Right lobe of liver (tissue), 6 donors: ENCODE measurements around the gene SOCS7. TPM values are rescaled to one million over a fixed set of nuclear protein-coding genes. Genes with fewer than 3 reads are reported as not detected.

Source experiments
- ATAC-seq, 4 donors: fragments of 200-7000 bp; cut with Tn5 transposase; one replicate each; pipeline ENCODE4 v1.9.1; 2020; ENCODE audit warnings: mild to moderate bottlenecking in 4 of 4, moderate library complexity in 4 of 4
- DNase-seq, 3 donors: peaks; one replicate each; pipeline ENCODE4 v3.0.0-alpha.2; 2020
- H3K27ac ChIP-seq, 3 donors: fragments of 200-600 bp; one replicate each; pipeline ENCODE4 v1.8.0; 2022
- H3K27me3 ChIP-seq, 2 donors: fragments of 200-600 bp; one replicate each; pipeline ENCODE4 v1.8.0; 2022
- H3K36me3 ChIP-seq, 4 donors: fragments of 200-600 bp; sonication (generic) in 1 of 4; one replicate each; pipeline versions ENCODE4 v1.5.1 to v1.8.0; 2017 to 2022; ENCODE audit warnings: control low read depth in 1 of 4
- H3K4me1 ChIP-seq, 4 donors: fragments of 200-600 bp; sonication (generic) in 1 of 4; one replicate each; pipeline versions ENCODE4 v1.5.1 to v1.8.0; 2017 to 2022; ENCODE audit warnings: control low read depth in 1 of 4
- H3K4me3 ChIP-seq, 3 donors: fragments of 200-600 bp; one replicate each; pipeline ENCODE4 v1.8.0; 2022
- H3K9me3 ChIP-seq, 4 donors: fragments of 200-600 bp; sonication (generic) in 1 of 4; one replicate each; pipeline versions ENCODE4 v1.5.1 to v1.8.0; 2017 to 2022; ENCODE audit warnings: control low read depth in 1 of 4
- CTCF ChIP-seq, 4 donors: fragments of 200-600 bp in 3 of 4; fragments of 450-650 bp in 1 of 4; IDR thresholded peaks; one replicate each; pipeline versions ENCODE4 v1.5.1 to v1.8.0; 2016 to 2022; ENCODE audit warnings: antibody characterized with exemption in 4 of 4, mild to moderate bottlenecking in 2 of 4
- POLR2A ChIP-seq: fragments of 450-650 bp; IDR thresholded peaks from one replicate; pipeline ENCODE4 v1.6.1; 2017; ENCODE audit warnings: antibody characterized with exemption, mild to moderate bottlenecking
- WGBS: methylation state at CpG from one replicate; pipeline ENCODE4 v1.1.6; 2018; ENCODE audit warnings: low coverage, low lambda C conversion rate; ENCODE audit not compliant: insufficient coverage; ENCODE audit errors: missing lambda C conversion rate; 5-methylcytosine and 5-hydroxymethylcytosine counted together
- intact Hi-C, 2 donors: fragments of 100-400 bp; cut with DNase I; formaldehyde crosslinking; loops; one replicate each; pipeline versions ENCODE4 v1.11.2 to v1.14.1; 2022
- total RNA-seq, 6 experiments: library from RNA; depleted of rRNA in 2 of 6; stranded (reverse); fragments of >200 nt in 2 of 6; fragmentation: NEBNext Ultra II Directional in 3 of 6; extraction: Animal tissue kit (Norgen Biotek cat#: 25700) in 3 of 6; gene quantifications; one replicate each; pipeline versions ENCODE4 v1.1.0 to v1.2.4, GENCODE V29; 2016 to 2023
- donor health status: DM: no; HTN: yes; CAD: no.
- donor health status: DM: no; HTN: no; CAD: no.
- donor health status: DM: no; HTN: no; CAD: no.
- donor health status: DM: no; HTN: yes; CAD: no.
- donor health status: DM: no; HTN: yes; CAD: no.

SOCS7 gene
- total RNA-seq, 6 experiments from 2014 or later = 2.2 to 6.0 (median 4.3) TPM

DNA sequence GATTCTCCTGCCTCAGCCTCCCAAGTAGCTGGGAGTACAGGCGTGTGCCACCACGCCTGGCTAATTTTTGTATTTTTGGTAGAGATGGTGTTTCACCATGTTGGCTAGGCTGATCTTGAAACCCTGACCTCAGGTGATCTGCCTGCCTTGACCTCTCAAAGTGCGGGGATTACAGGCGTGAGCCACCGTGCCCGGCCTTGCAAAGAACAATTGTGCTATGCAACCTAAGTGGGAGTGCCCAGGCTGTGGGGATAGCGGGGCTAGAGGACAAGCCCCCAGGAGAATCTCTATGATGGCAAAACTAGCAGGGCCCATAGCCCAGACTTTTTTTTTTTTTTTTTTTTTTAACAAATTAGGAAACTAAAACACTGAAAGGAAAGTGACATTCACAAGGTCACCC is 5.9 kb upstream of the SOCS7 start:
- Histone ChIP-seq H3K4me3 (no peak overlapping the region), H3K27me3 (no peaks in the 10 kb centered on the region), H3K27ac (no peak overlapping the region), H3K4me1 (no peaks in the 10 kb centered on the region), H3K36me3 (no peaks in the 10 kb centered on the region), H3K9me3 (no peaks in the 10 kb centered on the region)
- 91% methylated on average over 3 of the region's 7 CpGs for WGBS
- no peak for TF ChIP-seq CTCF (IDR thresholded peaks at IDR 0.05)
- TF ChIP-seq POLR2A = no peak
- no peak for DNase-seq
- no peak for ATAC-seq
- intact Hi-C loops = loop anchor here in 1 of 2 donors (5.0 kb wide), 1 partner anchor 72 kb away; no protein-coding TSS in a partner anchor

DNA sequence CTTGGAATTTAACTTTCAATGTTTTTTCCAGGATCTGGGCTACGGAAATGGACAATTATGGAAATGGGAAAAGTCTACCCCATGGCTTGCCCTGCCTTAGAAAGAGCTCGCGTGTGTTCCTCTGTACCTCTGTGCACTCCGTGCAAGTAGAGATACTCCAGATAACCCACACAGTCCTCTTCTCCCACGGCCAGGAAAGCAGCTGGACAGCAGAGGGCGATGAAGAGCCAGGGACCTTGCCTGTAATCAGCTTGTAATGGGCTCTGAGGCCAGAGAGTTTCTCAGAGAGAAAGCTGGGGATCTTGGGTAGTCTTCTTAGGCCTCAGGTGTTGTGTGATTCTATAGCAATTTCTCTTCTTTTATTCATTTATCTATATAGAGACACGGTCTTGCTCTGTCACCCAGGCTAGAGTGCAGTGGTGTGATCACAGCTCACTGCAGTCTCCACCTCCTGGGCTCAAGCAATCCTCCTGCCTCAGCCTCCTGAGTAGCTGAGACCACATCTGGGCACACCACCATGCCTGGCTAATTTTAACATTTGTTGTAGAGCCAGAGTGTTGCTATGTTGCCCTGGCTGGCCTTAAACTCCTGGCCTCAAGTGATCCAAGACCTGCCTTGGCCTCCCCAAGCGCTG is 2.4 kb upstream of the SOCS7 start:
- no peak overlapping the region for H3K27ac ChIP-seq
- no peak overlapping the region for H3K4me3 ChIP-seq
- H3K4me1 ChIP-seq = peaks cover 0 to 8% (median 3%) of the 10 kb centered on the region in 4 donors
- DNase-seq (peak; percentile 80 to 84 (median 81)), ATAC-seq (peak; percentile 70 to 77 (median 72))
- intact Hi-C loops = loop anchor here in 1 of 2 donors (5.0 kb wide), 1 partner anchor 68 kb away; no protein-coding TSS in a partner anchor
- TF ChIP-seq POLR2A (no peak), CTCF (IDR thresholded peaks at IDR 0.05) (peak; percentile 89 to 95 (median 92))
- H3K9me3 ChIP-seq = no peaks in the 10 kb centered on the region
- H3K27me3 ChIP-seq = no peaks in the 10 kb centered on the region
- H3K36me3 ChIP-seq = no peaks in the 10 kb centered on the region
- 16% methylated on average over 7 of the region's 8 CpGs for WGBS

GRCh38 chr17:38350035-38350434 is 1.6 kb upstream of the SOCS7 start:
- Histone ChIP-seq H3K27ac (no peak overlapping the region), H3K9me3 (no peaks in the 10 kb centered on the region), H3K4me3 (no peak overlapping the region), H3K27me3 (no peaks in the 10 kb centered on the region), H3K4me1 (peaks cover 0 to 8% (median 3%) of the 10 kb centered on the region in 4 donors), H3K36me3 (no peaks in the 10 kb centered on the region)
- intact Hi-C loops = no loop called here
- ATAC-seq = no peak
- DNase-seq = no peak
- 93% methylated on average over 2 of the region's 2 CpGs for WGBS
- TF ChIP-seq POLR2A (no peak), CTCF (IDR thresholded peaks at IDR 0.05) (no peak)

GRCh38 chr17:38352245-38353085 is 821 bp downstream of the SOCS7 start:
- peak in 2 of 3 donors; percentile 44 to 60 for DNase-seq
- 0% methylated on average over 30 of the region's 72 CpGs for WGBS

More at GRCh38 chr17:38352245-38353085, 821 bp downstream of the SOCS7 start:
- H3K4me1 ChIP-seq = peaks cover 0 to 12% (median 3%) of the 10 kb centered on the region in 4 donors
- TF ChIP-seq CTCF (IDR thresholded peaks at IDR 0.05) (no peak), POLR2A (no peak)
- no peaks in the 10 kb centered on the region for H3K27me3 ChIP-seq
- no peaks in the 10 kb centered on the region for H3K9me3 ChIP-seq
- intact Hi-C loops = no loop called here
- peak in 3 of 4 donors; percentile 5 to 19 (median 11) for ATAC-seq
- H3K27ac ChIP-seq = peak overlapping the region; percentile 21 to 82 (median 64)
- peak overlapping the region; percentile 75 to 88 (median 77) for H3K4me3 ChIP-seq
- no peaks in the 10 kb centered on the region for H3K36me3 ChIP-seq
